NAMALWA (cell line): ENCODE results near the gene ISM2.
"Not testable (repeated sequence)": the region's sequence is repeated elsewhere in the genome, so short reads cannot be mapped to it uniquely, and the experiment has no call there.

Source experiments
- DNase-seq: peaks from one replicate; pipeline ENCODE4 v3.0.0-alpha.2; 2015; ENCODE audit warnings: low spot score

ISM2 gene

DNA sequence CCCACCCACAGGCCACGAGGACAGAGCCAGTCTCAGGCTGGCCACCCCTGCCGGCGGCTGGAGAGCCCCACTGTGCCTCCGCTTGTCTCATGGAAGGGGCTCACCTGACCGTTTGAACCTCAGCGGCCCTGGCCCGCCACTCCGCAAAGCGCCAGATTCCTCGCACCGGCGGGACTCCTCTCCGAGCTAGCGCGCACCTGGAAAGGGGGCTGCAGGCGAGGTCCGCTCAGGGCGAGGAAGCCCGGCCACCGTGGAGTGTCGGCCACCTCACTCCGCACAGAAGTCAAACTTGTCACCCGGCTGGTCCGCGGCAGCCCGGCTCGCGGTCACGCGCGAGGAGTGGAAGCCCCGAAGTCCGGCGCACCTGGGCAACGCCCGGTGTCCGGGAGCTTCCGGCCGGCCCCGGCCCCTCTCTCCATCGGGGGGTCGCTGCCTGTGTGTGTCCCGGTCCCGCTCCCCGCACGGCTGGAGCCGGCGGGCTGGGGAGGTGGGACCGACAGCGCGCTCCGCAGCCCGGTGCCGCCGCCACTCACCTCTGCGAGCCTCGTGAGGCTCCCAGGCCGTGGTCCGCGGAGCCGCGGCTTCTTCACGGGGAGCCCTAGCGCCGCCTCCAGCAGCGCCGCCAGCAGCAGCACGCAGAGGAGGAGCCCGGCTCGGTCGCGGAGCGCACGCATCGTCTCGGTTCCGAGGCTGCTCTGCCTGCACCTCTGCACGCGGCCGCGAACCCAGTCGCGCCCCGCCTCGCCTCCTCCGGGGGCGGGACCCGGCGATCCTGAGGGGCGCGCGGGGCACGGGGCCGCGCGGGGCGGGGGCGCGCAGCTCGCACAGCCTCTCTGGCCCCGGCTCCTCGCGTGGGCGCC, at the start of gene ISM2:
ISM2 (minus strand) TSS at position 697 of the 860 bp plus-strand sequence; CDS start at position 674, 23 bp downstream.
- peak; percentile 49 for DNase-seq

GRCh38 chr14:77547512-77548180, 49.0 kb upstream of the ISM2 start:
- DNase-seq: peak; percentile 20

DNA sequence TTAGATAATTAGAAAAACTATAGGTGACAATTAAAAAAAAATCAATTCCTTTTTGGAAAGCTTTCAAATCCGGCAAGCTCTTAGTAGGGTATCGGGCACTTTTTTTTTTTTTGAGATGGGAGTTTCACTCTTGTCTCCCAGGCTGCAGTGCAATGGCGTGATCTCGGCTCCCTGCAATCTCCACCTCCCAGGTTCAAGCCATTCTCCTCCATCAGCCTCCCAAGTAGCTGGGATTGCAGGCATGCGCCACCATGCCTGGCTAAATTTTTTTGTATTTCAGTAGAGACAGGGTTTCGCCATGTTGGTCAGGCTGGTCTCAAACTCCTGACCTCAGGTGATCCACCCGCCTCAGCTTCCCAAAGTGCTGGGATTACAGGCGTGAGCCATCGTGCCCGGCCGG, 46.6 kb upstream of the ISM2 start:
- not testable (repeated sequence) for DNase-seq

- DNase-seq: no peak
Observed at GRCh38 chr14:77544571-77544970, 46.0 kb upstream of the ISM2 start.

DNA sequence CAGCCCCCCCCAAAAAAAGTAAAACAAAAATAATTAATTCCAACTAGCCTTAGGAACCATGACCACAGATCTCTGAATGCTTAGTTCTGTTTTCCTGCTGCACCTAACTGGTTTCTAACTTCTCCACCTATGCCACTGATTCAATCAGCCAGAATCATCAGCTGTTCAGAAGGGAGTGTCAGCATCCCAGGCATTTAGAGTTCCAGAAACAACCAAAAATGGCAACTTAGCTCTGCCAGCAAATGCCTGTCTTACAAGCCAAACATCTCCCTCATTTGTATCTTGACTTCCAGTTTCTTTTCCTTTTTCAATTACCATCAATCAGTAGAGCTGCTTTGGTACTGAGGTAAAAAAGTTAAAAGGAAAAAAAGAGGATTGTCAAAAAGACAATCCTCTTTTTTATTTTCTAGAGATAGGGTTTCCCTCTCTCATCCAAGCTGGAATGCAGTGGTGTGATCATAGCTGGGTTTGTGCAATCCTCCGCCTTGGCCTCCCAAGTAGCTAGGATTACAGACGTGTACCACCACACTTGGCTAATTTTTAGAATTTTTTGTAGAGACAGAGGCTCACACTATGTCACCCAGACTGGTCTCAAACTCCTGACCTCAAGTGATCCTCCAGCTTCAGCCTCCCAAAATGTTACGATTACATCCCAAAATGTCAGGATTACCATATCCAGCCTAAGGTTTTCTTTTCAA, 45.2 kb upstream of the ISM2 start:
- no peak for DNase-seq

DNA sequence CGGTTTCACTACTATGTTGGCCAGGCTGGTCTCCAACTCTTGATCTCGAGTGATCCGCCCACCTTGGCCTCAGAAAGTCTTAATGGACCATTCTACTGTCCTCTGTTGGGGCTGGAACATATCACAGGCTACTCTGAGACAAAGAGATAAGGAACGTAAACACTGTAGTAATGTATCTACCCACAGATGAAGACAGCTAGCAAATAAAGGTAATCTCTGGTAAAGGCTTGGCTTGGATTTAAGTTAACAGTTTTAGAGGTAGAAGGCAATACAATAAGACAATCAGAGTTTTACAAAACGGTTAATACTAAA, 44.6 kb upstream of the ISM2 start:
- DNase-seq: no peak

GRCh38 chr14:77542421-77543239, 44.0 kb upstream of the ISM2 start:
- DNase-seq: peak; percentile 43

- peak; percentile 24 for DNase-seq
Observed at GRCh38 chr14:77541905-77542304, 43.3 kb upstream of the ISM2 start.

- DNase-seq: not testable (repeated sequence)
Observed at GRCh38 chr14:77536951-77537350, 38.3 kb upstream of the ISM2 start.

GRCh38 chr14:77531071-77531470, 32.5 kb upstream of the ISM2 start:
- no peak for DNase-seq

- no peak for DNase-seq
Observed at GRCh38 chr14:77529963-77530362, 31.3 kb upstream of the ISM2 start.

DNA sequence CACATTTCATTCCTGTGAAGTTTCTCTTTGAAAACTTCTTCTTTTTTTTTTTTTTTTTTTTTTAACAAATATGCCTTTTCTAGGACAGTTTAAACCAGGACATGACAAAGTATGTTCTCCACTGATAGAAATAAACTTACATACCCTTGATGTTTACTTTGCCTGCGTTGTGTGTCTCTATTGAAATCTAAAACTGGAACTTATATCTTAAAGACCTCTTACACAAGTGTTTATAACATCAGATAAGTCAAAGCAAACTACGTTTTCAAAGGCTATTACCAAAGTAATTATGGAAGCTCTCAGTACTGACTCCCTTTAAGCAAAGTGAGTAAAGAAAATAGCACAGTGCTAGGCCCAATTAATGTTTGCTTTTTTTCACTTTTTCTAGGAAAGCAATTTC, 30.6 kb upstream of the ISM2 start:
- no peak for DNase-seq

DNA sequence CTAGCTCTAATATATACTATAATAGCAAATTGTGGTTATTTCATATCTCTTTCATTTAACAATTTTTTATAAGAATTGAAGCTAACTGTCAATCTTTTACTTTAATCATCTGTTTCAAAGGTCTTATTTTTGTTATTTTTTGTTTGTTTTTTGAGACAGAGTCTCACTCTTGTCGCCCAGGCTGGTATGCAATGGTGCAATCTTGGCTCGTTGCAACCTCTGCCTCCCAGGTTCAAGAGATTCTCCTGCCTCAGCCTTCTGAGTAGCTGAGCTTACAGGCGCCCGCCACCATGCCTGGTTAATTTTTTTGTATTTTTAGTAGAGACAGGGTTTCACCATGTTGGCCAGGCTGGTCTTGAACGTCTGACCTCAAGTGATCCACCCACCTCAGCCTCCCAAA, 30.1 kb upstream of the ISM2 start:
- DNase-seq: not testable (repeated sequence)

GRCh38 chr14:77526266-77526665, 27.6 kb upstream of the ISM2 start:
- no peak for DNase-seq

DNA sequence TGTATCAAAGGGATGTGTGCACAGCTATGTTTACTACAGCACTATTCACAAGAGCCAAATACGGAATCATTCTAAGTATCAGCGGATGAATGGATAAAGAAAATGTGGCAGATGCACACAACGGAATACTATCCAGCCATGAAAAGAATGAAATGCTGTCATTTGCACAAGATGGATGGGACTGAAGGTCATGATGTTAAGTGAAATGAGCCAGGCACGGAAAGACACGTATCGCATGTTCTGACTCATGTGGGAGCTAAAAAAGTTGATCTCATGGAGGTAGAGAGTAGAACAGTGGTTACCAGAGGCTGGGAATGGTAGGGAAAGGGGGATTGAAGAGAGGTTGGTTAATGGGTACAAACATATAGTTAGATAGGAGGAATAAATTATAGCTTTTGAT, 25.9 kb upstream of the ISM2 start:
- DNase-seq: no peak

DNA sequence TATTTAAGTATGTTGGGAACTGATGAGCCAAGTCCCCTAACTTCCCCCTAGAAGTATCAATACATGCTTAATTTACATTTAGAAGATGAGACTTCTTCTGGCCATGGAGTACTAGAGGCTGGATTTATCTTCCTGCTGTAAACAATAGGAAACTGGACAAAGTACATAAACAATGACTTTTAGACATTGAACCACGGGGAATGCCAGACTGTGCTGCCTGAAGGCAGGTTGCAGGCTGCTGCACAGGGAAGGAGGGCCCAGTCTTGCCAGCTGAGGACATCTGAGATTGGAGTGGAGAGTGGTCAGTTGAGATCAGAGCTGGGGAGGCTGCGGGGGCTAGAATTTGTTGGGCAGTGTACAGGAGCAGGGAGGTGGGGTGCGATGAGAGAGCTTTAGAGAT, 24.5 kb upstream of the ISM2 start:
- no peak for DNase-seq

DNA sequence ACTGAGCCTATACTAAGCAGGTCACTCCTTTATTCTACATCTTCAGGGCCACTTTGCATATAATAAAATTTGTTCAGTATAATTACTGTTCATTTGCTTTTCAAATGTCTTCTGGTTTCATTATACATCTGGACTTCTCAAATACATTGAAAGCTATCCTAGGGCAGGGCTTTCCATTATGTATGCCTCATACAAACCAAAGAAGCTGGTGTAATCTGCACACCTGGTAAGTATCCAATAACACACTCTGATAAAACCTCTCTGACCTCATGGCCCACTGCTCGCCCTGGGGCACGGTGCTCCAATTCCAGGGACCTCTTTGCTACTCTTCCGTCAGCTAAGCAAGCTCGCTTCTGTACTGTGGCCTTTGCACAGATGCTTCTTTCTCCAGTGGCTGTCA, 21.9 kb upstream of the ISM2 start:
- DNase-seq: no peak

GRCh38 chr14:77516126-77516525, 17.5 kb upstream of the ISM2 start:
- no peak for DNase-seq

GRCh38 chr14:77511486-77512162, 13.0 kb upstream of the ISM2 start:
- DNase-seq: no peak

GRCh38 chr14:77509366-77509765, 10.8 kb upstream of the ISM2 start:
- no peak for DNase-seq

- no peak for DNase-seq
Observed at GRCh38 chr14:77508876-77509275, 10.3 kb upstream of the ISM2 start.

- no peak for DNase-seq
Observed at GRCh38 chr14:77508249-77508648, 9.6 kb upstream of the ISM2 start.
